ENCODE measurements around the gene BBX. TPM values are rescaled to one million over a fixed set of nuclear protein-coding genes. Genes with fewer than 3 reads are reported as not detected.

BBX gene
- total RNA-seq, 4 donors from 2014 or later = 73.0 to 216 (median 106) TPM

DNA sequence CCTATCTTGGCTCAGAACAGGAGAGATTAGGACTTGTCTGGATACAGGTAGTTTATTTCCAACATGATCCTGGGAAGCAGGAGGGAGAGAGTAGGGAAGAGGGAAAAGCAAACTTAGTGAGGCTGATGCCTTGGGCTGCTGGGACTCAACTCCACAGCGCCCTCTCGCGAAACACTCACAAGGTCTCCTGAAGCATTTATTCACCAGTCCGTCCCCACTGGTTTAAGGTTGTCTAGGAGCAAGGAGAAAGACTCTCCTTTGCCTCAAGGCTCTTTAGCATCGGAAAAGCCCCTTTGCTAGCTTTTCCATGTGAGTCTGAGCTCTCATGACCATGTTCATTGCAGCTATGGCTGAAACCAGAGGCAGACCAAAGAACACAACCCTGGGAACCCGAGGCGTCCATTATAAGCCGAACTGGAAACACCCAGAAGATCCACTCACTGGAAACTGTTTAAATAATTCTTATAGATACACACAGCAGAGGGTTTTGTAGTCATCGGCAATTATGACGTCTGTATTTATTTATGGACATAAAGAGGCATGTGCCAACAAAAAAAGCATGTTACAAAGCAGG is 323.6 kb downstream of the BBX start:
- no peaks in the 10 kb centered on the region for H3K36me3 ChIP-seq

DNA sequence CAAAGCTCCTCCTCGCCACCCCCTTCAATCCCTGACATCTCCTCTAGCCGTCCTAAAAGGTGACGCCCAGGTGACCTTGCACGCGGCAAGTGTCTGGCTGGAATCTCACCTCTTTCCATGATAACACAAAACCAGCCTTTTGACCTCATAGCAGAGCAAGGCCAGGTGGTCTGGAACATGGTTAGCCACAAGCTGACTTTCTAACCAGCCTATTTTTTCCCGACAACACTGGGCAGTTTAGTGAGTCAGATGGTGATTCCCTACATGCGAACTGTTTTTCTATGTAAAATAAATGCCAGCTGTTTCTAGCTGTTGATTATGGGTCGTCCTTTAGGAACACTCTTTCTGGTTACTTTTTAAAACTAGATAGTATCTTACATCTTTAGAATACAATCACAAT is 325.0 kb downstream of the BBX start:
- no peak for DNase-seq
- Histone ChIP-seq H3K36me3 (no peaks in the 10 kb centered on the region), H3K4me3 (replicated peaks in 1 of 3) (no peak overlapping the region), H3K27ac (no peak overlapping the region), H3K4me1 (no peaks in the 10 kb centered on the region), H3K9me3 (no peaks in the 10 kb centered on the region), H3K27me3 (no peaks in the 10 kb centered on the region)
- TF ChIP-seq, protein P1, sequence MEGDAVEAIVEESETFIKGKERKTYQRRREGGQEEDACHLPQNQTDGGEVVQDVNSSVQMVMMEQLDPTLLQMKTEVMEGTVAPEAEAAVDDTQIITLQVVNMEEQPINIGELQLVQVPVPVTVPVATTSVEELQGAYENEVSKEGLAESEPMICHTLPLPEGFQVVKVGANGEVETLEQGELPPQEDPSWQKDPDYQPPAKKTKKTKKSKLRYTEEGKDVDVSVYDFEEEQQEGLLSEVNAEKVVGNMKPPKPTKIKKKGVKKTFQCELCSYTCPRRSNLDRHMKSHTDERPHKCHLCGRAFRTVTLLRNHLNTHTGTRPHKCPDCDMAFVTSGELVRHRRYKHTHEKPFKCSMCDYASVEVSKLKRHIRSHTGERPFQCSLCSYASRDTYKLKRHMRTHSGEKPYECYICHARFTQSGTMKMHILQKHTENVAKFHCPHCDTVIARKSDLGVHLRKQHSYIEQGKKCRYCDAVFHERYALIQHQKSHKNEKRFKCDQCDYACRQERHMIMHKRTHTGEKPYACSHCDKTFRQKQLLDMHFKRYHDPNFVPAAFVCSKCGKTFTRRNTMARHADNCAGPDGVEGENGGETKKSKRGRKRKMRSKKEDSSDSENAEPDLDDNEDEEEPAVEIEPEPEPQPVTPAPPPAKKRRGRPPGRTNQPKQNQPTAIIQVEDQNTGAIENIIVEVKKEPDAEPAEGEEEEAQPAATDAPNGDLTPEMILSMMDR (IDR thresholded peaks at IDR 0.05) = no peak
- TF ChIP-seq POLR2A (IDR thresholded peaks at IDR 0.05) = no peak
- WGBS, 2 donors = 89 to 92% methylated on average over 8 of the region's 8 CpGs
- intact Hi-C loops (cut with DNase I) = no loop called here

More for the DNA sequence above, 323.6 kb downstream of the BBX start:
- no peaks in the 10 kb centered on the region for H3K27me3 ChIP-seq
- WGBS, 2 donors = 64 to 65% methylated on average over 10 of the region's 10 CpGs
- H3K4me3 ChIP-seq (replicated peaks in 1 of 3) = no peak overlapping the region
- intact Hi-C loops (cut with DNase I) = no loop called here
- DNase-seq = peak; percentile 64 to 74
- no peak overlapping the region for H3K27ac ChIP-seq
- TF ChIP-seq POLR2A (IDR thresholded peaks at IDR 0.05) = no peak
- TF ChIP-seq, protein P1 (IDR thresholded peaks at IDR 0.05) = peak in 4 of 6 experiments; percentile 43 to 59 (median 54)
- no peaks in the 10 kb centered on the region for H3K9me3 ChIP-seq
- no peaks in the 10 kb centered on the region for H3K4me1 ChIP-seq

DNA sequence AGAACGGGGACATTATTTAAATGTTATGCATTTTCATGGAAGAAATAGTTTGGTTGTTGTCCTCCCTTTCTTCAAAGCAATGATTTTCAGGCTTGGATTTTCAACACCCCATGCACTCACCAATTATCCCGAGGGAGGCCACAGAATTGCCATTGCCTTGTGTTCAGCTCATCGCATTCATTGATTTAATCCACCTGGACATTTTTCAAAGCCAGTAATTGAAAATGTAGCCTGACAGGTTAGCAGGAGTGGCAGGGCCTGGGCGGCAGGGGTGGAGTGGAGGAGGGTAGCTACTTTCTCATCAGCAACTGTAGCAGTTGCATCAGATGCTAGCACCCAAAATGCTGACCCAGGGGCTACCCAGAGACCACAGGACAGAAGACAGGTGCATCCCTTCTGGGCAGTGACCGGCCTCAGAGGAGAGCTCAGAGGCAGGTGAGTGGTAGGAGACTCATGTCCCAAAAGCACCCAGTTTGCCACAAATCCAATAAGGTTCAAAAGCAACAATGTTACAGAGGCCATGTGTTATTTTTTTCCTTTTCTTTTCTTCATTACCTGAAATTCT is 325.7 kb downstream of the BBX start:
- Histone ChIP-seq H3K36me3 (no peaks in the 10 kb centered on the region), H3K4me3 (replicated peaks in 1 of 3) (no peak overlapping the region), H3K9me3 (no peaks in the 10 kb centered on the region), H3K27me3 (no peaks in the 10 kb centered on the region), H3K4me1 (no peaks in the 10 kb centered on the region), H3K27ac (no peak overlapping the region)
- intact Hi-C loops (cut with DNase I) = no loop called here
- WGBS, 2 donors = 91 to 96% methylated on average over 5 of the region's 5 CpGs
- TF ChIP-seq, protein P1 (IDR thresholded peaks at IDR 0.05) = no peak
- no peak for TF ChIP-seq POLR2A (IDR thresholded peaks at IDR 0.05)
- no peak for DNase-seq

DNA sequence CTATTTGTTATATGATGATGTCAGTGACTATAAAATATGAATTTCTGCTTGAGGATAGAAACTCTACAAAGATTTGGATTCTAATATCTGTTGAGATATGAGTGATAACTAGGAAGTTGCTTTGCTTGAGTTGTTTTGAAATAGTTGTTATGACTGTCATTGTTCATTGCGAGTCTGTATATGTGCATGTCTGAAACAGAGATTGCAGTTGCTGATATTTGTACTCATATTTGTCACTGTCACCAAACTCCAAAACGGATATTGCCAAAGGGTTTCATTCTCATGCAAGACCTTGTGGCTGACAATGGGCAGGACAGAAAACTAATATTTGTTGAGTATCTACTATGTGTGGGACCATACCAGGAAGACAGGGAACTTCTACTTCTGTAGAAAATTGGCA is 327.9 kb downstream of the BBX start:
- Histone ChIP-seq H3K36me3 (no peaks in the 10 kb centered on the region), H3K27ac (no peak overlapping the region), H3K9me3 (no peaks in the 10 kb centered on the region), H3K4me3 (replicated peaks in 1 of 3) (no peak overlapping the region), H3K4me1 (no peaks in the 10 kb centered on the region), H3K27me3 (no peaks in the 10 kb centered on the region)
- WGBS, 2 donors = 86 to 89% methylated on average over 2 of the region's 2 CpGs
- no peak for TF ChIP-seq POLR2A (IDR thresholded peaks at IDR 0.05)
- TF ChIP-seq, protein P1 (IDR thresholded peaks at IDR 0.05) = no peak
- DNase-seq = no peak
- intact Hi-C loops (cut with DNase I) = no loop called here

DNA sequence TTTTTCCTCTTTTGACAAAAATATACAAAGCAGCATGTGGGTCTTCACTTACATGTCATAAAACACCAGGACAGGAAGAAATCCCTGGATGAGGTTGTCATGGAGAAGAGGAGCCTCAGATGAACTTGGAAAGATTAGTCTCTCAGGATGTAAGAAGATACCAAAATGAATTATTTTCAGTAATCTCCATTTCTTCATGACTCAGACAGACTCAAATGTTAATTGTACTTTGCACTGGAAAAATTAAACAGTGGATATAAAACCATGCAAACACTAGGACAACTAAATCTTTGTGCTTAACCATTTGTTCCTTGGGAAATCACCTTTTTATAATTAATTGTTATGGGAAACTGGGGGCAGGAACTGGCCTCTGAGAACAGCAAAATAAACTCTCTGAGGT is 331.1 kb downstream of the BBX start:
- DNase-seq = no peak
- H3K36me3 ChIP-seq = no peaks in the 10 kb centered on the region
- H3K4me1 ChIP-seq = no peaks in the 10 kb centered on the region
- H3K27ac ChIP-seq = no peak overlapping the region
- no peaks in the 10 kb centered on the region for H3K27me3 ChIP-seq
- no peak overlapping the region for H3K4me3 ChIP-seq (replicated peaks in 1 of 3)
- no peaks in the 10 kb centered on the region for H3K9me3 ChIP-seq
- intact Hi-C loops (cut with DNase I) = no loop called here
- no peak for TF ChIP-seq POLR2A (IDR thresholded peaks at IDR 0.05)
- TF ChIP-seq, protein P1 (IDR thresholded peaks at IDR 0.05) = no peak

All from thyroid gland (tissue), 4 donors.